K562 (cell line): Measurements from ENCODE around the gene AGAP1. TPM values are rescaled to one million over a fixed set of nuclear protein-coding genes. Genes with fewer than 3 reads are reported as not detected.

Source experiments
- ATAC-seq: fragments of 200-7000 bp; cut with Tn5 transposase; 3 replicates; pipeline ENCODE4 v1.9.1; 2020; ENCODE audit warnings: moderate library complexity
- BruUV-seq: library from RNA; stranded (reverse); fragments of 400-500 nt; replicated peaks from 2 replicates; lab custom pipeline; 2021; lab: Mats Ljungman, UMichigan
- CTCF ChIA-PET: fragments of 300-600 bp; formaldehyde crosslinking; extraction: SDS; loops from one replicate; lab custom pipeline; 2021; ENCODE audit warnings: low intra/inter-chr PET ratio; lab: Yijun Ruan, JAX
- POLR2A ChIA-PET: fragments of 300-600, 350-650 bp; sonication (Branson Sonifier 250); formaldehyde crosslinking; extraction: SDS; loops from one replicate; lab custom pipeline; 2021; ENCODE audit warnings: antibody characterized with exemption, inconsistent platforms; lab: Yijun Ruan, JAX
- DNase-seq, 4 experiments: peaks; one replicate each; pipeline versions ENCODE4 v3.0.0 to v3.0.0-alpha.2; 2011 to 2018; ENCODE audit warnings: low spot score in 3 of 4, mixed read lengths in 3 of 4; ENCODE audit errors: extremely low read depth in 1 of 4
- FAIRE-seq: peaks from 2 replicates; lab custom pipeline; 2011; peaks lifted over from hg19 to GRCh38; lab: Jason Lieb, UNC
- H2AFZ ChIP-seq: 2 replicates; pipeline ENCODE4 v1.6.0; 2011; ENCODE audit warnings: low read depth, low read length, control low read depth, inconsistent platforms
- H3K27ac ChIP-seq: fragments of 200-600 bp; 3 replicates; pipeline ENCODE4 v1.8.0; 2011; ENCODE audit warnings: low read depth, mild to moderate bottlenecking, control low read depth, inconsistent platforms, low read length, moderate library complexity, mixed read lengths; ENCODE audit errors: extremely low read depth
- H3K27me3 ChIP-seq, 2 experiments: fragments of 300-600 bp in 1 of 2; 2 replicates in 1 of 2; 3 replicates in 1 of 2; pipeline versions ENCODE4 v1.6.0 to v1.8.0; 2011; ENCODE audit warnings: inconsistent platforms in 2 of 2, low read length in 2 of 2, mild to moderate bottlenecking in 1 of 2, mixed read lengths in 1 of 2, moderate library complexity in 1 of 2; ENCODE audit not compliant: control insufficient read depth in 2 of 2, insufficient read depth in 2 of 2
- H3K36me3 ChIP-seq: fragments of 300-600 bp; 3 replicates; pipeline ENCODE4 v1.8.0; 2011; ENCODE audit warnings: mild to moderate bottlenecking, low read length, inconsistent platforms; ENCODE audit not compliant: control insufficient read depth, insufficient read depth
- H3K4me1 ChIP-seq, 2 experiments: fragments of 200-600 bp in 1 of 2; replicated peaks in 1 of 2; 2 replicates in 1 of 2; 3 replicates in 1 of 2; pipeline versions ENCODE4 v1.5.1 to v1.8.0; 2011; ENCODE audit warnings: inconsistent platforms in 2 of 2, low read length in 2 of 2, mild to moderate bottlenecking in 1 of 2, mixed read lengths in 1 of 2, moderate library complexity in 1 of 2; ENCODE audit not compliant: control insufficient read depth in 2 of 2, insufficient read depth in 2 of 2
- H3K4me2 ChIP-seq: 2 replicates; pipeline ENCODE4 v1.6.1; 2011; ENCODE audit warnings: low read length, control low read depth, inconsistent platforms, mixed read lengths; ENCODE audit not compliant: insufficient read depth
- H3K4me3 ChIP-seq: fragments of 200-600 bp; sonication (generic), shearing (Covaris generic); 2 replicates; pipeline ENCODE4 v1.5.1; 2016; ENCODE audit warnings: control low read depth, inconsistent platforms
- H3K79me2 ChIP-seq: fragments of 200-600 bp; 3 replicates; pipeline ENCODE4 v1.8.0; 2011; ENCODE audit warnings: low read length, inconsistent platforms; ENCODE audit not compliant: control insufficient read depth, insufficient read depth
- H3K9ac ChIP-seq, 2 experiments: 2 replicates each; pipeline versions ENCODE4 v1.6.0 to v1.6.1; 2011; ENCODE audit warnings: low read depth in 2 of 2, low read length in 2 of 2, control low read depth in 1 of 2, inconsistent platforms in 1 of 2, mild to moderate bottlenecking in 1 of 2, mixed read lengths in 1 of 2; ENCODE audit not compliant: insufficient read depth in 1 of 2
- H3K9me1 ChIP-seq: one replicate; pipeline ENCODE4 v1.6.0; 2011; ENCODE audit warnings: inconsistent platforms, mild to moderate bottlenecking, low read length, moderate library complexity; ENCODE audit not compliant: control insufficient read depth, insufficient read depth
- H3K9me3 ChIP-seq: replicated peaks from 2 replicates; pipeline ENCODE4 v1.5.1; 2011; ENCODE audit warnings: low read depth, low read length, inconsistent platforms; ENCODE audit not compliant: control insufficient read depth, insufficient read depth
- H4K20me1 ChIP-seq: replicated peaks from 2 replicates; pipeline ENCODE4 v1.6.1; 2011; ENCODE audit warnings: low read length, inconsistent platforms, mixed read lengths; ENCODE audit not compliant: control insufficient read depth, insufficient read depth
- ARID1B ChIP-seq: fragments of 450-650 bp; IDR thresholded peaks from 2 replicates; pipeline ENCODE4 v1.6.1; 2016; ENCODE audit warnings: antibody characterized with exemption, mild to moderate bottlenecking, inconsistent platforms
- CBFA2T3 ChIP-seq: fragments of 450-650 bp; IDR thresholded peaks from 2 replicates; pipeline ENCODE4 v1.6.1; 2017
- FOXA1 ChIP-seq: fragments of 450-650 bp; IDR thresholded peaks from 2 replicates; pipeline ENCODE4 v1.6.1; 2016; ENCODE audit warnings: mild to moderate bottlenecking, borderline replicate concordance
- GABPA ChIP-seq: fragments of 200-800 bp; sonication (Bioruptor generic); conservative IDR thresholded peaks from 2 replicates; pipeline ENCODE4 v1.6.1; 2016; ENCODE audit warnings: low read depth, missing genetic modification characterization, missing compliant biosample characterization
- HMGN3 ChIP-seq: IDR thresholded peaks from 2 replicates; pipeline ENCODE4 v1.6.1; 2011; ENCODE audit warnings: borderline replicate concordance, low read depth, mild to moderate bottlenecking, mixed read lengths, low read length; ENCODE audit not compliant: insufficient read length; ENCODE audit errors: extremely low read depth
- RAD51 ChIP-seq: fragments of 450-650 bp; IDR thresholded peaks from 2 replicates; pipeline ENCODE4 v1.7.1; 2016; ENCODE audit warnings: low read depth, mild to moderate bottlenecking, borderline replicate concordance
- ZC3H11A ChIP-seq: IDR thresholded peaks from 2 replicates; pipeline ENCODE4 v1.6.1; 2012; ENCODE audit warnings: low read depth, low read length, improper control_type of control experiment
- ZNF174 ChIP-seq: fragments of 250-450 bp; sonication (Bioruptor Pico); IDR thresholded peaks from 2 replicates; pipeline ENCODE4 v1.4.0; 2020; ENCODE audit warnings: mild to moderate bottlenecking
- WGBS: fragments of 100-300 bp; shearing (Covaris generic); methylation state at CpG from one replicate; pipeline ENCODE4 v1.1.6; 2016; ENCODE audit warnings: low coverage, mixed read lengths; ENCODE audit not compliant: insufficient coverage; ENCODE audit errors: missing lambda C conversion rate; 5-methylcytosine and 5-hydroxymethylcytosine counted together
- in situ Hi-C: fragments of 300-500 bp; cut with MboI; formaldehyde crosslinking; loops from 4 replicates; pipeline ENCODE4 v1.15.0; 2018; ENCODE audit warnings: inconsistent platforms, mixed read lengths
- intact Hi-C: fragments of 100-400 bp; cut with micrococcal nuclease; formaldehyde crosslinking; loops from 2 replicates; pipeline ENCODE4 v1.14.2; 2022
- polyA plus RNA-seq, 8 experiments: library from polyadenylated mRNA; depleted of rRNA in 4 of 8; stranded (reverse) in 5 of 8; unstranded in 3 of 8; fragments of >200 nt; fragmentation: Nextera tagmentation in 2 of 8; fragmentation: Illumina TruSeq in 1 of 8; extraction: Ambion mirVana in 2 of 8; extraction: Trizol in 1 of 8; gene quantifications; 2 replicates each; pipeline versions ENCODE4 v1.2.1 to v1.2.3, GENCODE V29; 2011 to 2014; ENCODE audit warnings: inconsistent platforms in 1 of 8, missing spikeins in 1 of 8
- total RNA-seq, 7 experiments: library from RNA; depleted of rRNA in 6 of 7; stranded (reverse); fragments of >200 nt in 6 of 7; fragmentation: Illumina TruSeq in 2 of 7; extraction: Trizol in 2 of 7; gene quantifications; 2 replicates each; pipeline versions ENCODE4 v1.2.1 to v1.2.3, GENCODE V29; 2011 to 2021; ENCODE audit warnings: low replicate concordance in 1 of 7
- TF ChIP-seq, protein P1 (sequence below): IDR thresholded peaks from 3 replicates; pipeline ENCODE4 v1.6.1; 2011; ENCODE audit warnings: borderline replicate concordance, mild to moderate bottlenecking; ENCODE audit not compliant: insufficient read length, insufficient read depth

Gene AGAP1
- total and polyA plus RNA-seq, 9 of the 15 experiments (the other 6 are each of a cell fraction or from before 2014, with no cell fraction given), result 1.3 to 24.0 (median 10.6) TPM

DNA sequence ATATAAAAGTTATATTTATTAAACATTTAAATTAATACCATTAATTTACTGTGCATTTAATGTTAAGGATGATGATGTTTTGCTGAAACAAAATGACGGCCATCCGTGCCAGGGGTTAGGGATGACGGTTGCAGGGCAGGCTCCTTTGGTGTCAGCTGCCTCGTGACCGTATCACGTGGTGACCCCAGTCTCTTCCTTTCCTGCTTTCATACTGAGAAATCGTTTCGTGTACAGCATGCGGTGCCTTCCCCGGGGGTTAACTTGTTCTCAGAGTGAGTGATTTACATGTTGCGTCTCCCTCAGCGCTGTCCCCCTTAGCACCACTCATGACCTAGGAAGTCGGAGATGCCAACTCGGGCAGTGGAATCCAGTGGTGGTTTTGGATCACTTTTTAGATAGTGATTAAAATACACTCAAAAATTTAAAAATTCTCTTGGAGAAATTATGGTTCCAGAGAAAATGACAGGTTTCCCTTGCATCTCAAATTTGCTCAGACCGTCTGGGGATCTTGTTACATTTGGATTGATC is 383.5 kb downstream of the AGAP1 start:
- WGBS, result 85% methylated on average over 14 of the region's 15 CpGs
- Histone ChIP-seq H3K4me1 (no peaks in the 10 kb centered on the region; a peak in 1 of 5 replicates), H3K9me1 (no peaks in the 10 kb centered on the region), H3K9ac (no peak overlapping the region), H3K27ac (no peak overlapping the region), H3K36me3 (no peaks in the 10 kb centered on the region), H3K27me3 (no peaks in the 10 kb centered on the region), H3K4me3 (no peak overlapping the region), H3K79me2 (no peaks in the 10 kb centered on the region), H4K20me1 (no peaks in the 10 kb centered on the region), H3K9me3 (no peaks in the 10 kb centered on the region), H3K4me2 (no peak overlapping the region), H2AFZ (no peak overlapping the region)
- BruUV-seq, result no TSS peak
- DNase-seq (no peak), FAIRE-seq (no peak), ATAC-seq (no peak)
- in situ Hi-C loops (no loop called here), intact Hi-C loops (no loop called here)
- POLR2A ChIA-PET, result interaction anchor here (0.6 kb wide), 1 partner anchor 244 kb away, joined by 4 read pairs; no protein-coding TSS in a partner anchor
- CTCF ChIA-PET, result no interaction called here
- TF ChIP-seq, protein P1, sequence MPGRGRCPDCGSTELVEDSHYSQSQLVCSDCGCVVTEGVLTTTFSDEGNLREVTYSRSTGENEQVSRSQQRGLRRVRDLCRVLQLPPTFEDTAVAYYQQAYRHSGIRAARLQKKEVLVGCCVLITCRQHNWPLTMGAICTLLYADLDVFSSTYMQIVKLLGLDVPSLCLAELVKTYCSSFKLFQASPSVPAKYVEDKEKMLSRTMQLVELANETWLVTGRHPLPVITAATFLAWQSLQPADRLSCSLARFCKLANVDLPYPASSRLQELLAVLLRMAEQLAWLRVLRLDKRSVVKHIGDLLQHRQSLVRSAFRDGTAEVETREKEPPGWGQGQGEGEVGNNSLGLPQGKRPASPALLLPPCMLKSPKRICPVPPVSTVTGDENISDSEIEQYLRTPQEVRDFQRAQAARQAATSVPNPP, result no peak
- TF ChIP-seq ZNF174, result no peak

DNA sequence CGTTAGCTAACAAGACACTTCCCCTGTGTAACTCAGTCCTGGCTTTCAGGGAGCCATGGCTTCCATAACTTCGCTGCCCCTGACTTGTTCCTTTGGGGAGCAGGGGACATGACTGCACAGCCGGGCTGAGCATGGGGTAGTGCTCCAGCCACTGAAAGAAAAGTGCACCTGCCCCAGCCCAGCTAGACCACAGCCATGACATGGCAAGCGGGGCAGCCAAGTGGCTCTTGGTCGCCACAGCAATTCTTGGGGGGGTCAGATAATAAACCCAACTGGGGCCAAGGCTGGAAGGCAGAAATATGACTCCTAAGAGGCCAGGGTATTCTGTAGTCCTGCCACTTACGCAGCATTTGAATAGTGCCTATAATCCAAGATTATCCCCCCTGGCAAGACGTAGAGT is 385.3 kb downstream of the AGAP1 start:
- POLR2A ChIA-PET, result interaction anchor here (0.5 to 1.0 kb wide), 2 partner anchors 13 to 31 kb away, joined by 3 to 4 read pairs; no protein-coding TSS in a partner anchor
- H3K4me3 ChIP-seq, result no peak overlapping the region
- intact Hi-C loops, result no loop called here
- TF ChIP-seq CBFA2T3, result no peak
- no peak for TF ChIP-seq FOXA1
- TF ChIP-seq ZC3H11A, result no peak
- TF ChIP-seq ARID1B, result no peak
- no peak for TF ChIP-seq HMGN3
- TF ChIP-seq RAD51, result no peak
- TF ChIP-seq GABPA (tag), result no peak
- TF ChIP-seq, all 486 proteins: peak for 0
- no peak for FAIRE-seq
- DNase-seq, result no peak
- ATAC-seq, result no peak
- H3K4me1 ChIP-seq, result no peaks in the 10 kb centered on the region; a peak in 1 of 5 replicates
- no peaks in the 10 kb centered on the region for H3K27me3 ChIP-seq
- H4K20me1 ChIP-seq, result no peaks in the 10 kb centered on the region
- CTCF ChIA-PET, result no interaction called here
- no peak overlapping the region for H2AFZ ChIP-seq
- WGBS, result 87% methylated on average over 5 of the region's 7 CpGs
- H3K9ac ChIP-seq, result no peak overlapping the region
- no peak overlapping the region for H3K27ac ChIP-seq
- H3K9me3 ChIP-seq, result no peaks in the 10 kb centered on the region
- H3K79me2 ChIP-seq, result no peaks in the 10 kb centered on the region
- no peaks in the 10 kb centered on the region for H3K36me3 ChIP-seq
- in situ Hi-C loops, result no loop called here
- no peak overlapping the region for H3K4me2 ChIP-seq
- no TSS peak for BruUV-seq
- H3K9me1 ChIP-seq, result no peaks in the 10 kb centered on the region
